IPS-18c (cell line): Measurements from ENCODE around the gene AQP10.
"Not testable (repeated sequence)": the region's sequence is repeated elsewhere in the genome, so short reads cannot be mapped to it uniquely, and the experiment has no call there.

Experiments
- H3K4me3 ChIP-seq: 2 replicates; pipeline ENCODE4 v1.7.0; 2013; ENCODE audit warnings: low read depth, mild to moderate bottlenecking, low read length, moderate library complexity; ENCODE audit not compliant: insufficient read depth
- H3K9me3 ChIP-seq: one replicate; pipeline ENCODE4 v1.6.1; 2013; ENCODE audit warnings: mild to moderate bottlenecking, low read length, moderate library complexity; ENCODE audit not compliant: control insufficient read depth, insufficient read depth

Gene AQP10

DNA sequence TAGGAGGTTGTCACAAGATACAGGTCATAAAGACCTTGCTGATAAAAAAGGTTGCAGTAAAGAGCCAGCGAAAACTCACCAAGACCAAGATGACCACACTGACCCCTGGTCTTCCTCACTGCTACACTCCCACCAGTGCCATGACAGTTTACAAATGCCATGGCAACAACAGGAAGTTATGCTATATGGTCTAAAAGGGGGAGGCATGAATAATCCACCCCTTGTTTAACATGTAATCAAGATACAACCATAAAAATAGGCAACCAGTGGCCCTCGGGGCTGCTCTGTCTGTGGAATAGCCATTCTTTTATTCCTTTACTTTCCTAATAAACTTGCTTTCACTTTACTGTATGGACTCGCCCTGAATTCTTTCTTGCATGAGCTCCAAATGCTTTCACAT, 6.7 kb upstream of the AQP10 start:
- not testable (repeated sequence) for H3K9me3 ChIP-seq, H3K4me3 ChIP-seq

DNA sequence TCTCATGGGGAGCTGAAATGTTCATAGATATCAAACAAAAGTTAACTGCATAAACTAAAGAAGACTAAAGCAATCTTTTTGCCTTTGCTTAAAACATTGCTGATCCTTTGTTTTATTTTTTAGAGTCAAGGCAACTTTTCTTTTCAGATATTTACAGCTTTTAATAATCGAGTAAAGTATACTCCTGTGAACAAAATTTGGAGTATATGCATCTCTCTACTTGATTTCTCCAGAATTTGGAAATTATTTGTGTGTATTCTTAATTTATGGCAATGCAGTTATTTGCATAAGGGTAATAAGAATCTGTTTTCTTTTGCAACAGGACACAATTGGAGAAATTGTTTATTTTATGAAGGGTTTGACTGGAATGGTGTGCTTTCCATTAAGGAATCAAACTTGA, 4.2 kb upstream of the AQP10 start:
- H3K9me3 ChIP-seq: peaks cover 2% of the 10 kb centered on the region
- H3K4me3 ChIP-seq: no peak overlapping the region

DNA sequence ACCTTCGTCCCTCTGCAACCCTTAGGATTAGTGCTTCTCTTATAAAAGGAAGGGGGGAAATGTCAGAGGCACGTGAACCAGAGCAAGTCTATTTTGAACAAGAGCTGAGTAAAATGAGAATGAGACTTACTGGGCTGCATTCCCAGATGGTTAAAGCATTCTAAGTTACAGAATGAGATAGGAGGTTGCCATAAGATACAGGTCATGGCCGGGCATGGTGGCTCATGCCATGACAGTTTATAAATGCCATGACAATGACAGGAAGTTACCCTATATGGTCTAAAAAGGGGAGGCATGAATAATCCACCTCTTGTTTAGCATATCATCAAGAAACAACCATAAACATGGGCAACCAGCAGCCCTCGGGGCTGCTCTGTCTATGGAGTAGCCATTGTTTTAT, 2.5 kb upstream of the AQP10 start:
- H3K4me3 ChIP-seq: no peak overlapping the region
- peaks cover 2% of the 10 kb centered on the region for H3K9me3 ChIP-seq

DNA sequence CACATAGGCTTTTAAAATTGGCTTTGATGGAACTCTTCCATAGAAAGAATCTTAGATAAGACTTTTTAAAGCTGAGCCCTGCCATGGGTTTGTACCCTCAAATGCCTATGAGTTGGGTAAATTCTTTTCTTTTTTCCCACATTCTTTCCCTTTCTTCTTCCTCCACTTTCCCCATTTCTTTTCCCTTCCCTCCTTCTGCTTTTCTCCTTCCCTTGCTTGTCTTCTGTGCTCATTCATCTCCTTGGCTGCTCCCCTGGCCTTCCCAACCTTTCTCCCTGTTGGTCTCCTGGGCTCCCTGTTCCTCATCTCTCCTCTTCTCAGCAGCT, 679 bp downstream of the AQP10 start:
- not testable (repeated sequence) for H3K4me3 ChIP-seq, H3K9me3 ChIP-seq

DNA sequence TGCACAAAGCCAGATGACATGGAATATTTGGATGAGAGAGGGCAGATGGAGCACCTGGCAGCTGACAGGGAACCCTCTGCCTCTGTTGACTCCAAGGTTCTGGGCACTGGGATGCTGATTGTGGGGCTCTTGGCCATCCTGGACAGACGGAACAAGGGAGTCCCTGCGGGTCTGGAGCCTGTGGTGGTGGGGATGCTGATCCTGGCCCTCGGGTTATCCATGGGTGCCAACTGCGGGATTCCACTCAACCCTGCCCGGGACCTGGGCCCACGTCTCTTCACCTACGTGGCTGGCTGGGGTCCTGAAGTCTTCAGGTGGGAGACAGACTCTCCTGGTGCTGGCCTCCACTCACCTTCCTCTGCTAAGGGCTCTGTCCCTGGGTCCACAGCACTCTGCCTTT, 2.6 kb downstream of the AQP10 start:
- Histone ChIP-seq H3K9me3 (no peaks in the 10 kb centered on the region), H3K4me3 (no peak overlapping the region)

DNA sequence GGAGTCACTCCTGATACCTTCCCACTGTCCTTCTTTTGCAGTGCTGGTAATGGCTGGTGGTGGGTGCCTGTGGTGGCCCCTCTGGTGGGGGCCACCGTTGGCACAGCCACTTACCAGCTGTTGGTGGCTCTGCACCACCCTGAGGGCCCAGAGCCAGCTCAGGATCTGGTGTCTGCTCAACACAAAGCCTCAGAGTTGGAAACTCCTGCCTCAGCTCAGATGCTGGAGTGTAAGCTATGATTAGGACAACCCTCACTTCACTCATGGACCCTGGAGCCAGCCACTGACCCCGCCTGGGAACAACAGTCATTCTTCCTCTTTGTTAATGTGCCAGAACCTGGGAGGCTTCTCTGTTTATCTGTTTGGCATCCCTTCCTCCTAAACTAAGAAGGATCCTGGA, 3.3 kb downstream of the AQP10 start:
- no peaks in the 10 kb centered on the region for H3K9me3 ChIP-seq
- H3K4me3 ChIP-seq: peak overlapping the region; percentile 66; the same call in 1 of the 2 replicates

DNA sequence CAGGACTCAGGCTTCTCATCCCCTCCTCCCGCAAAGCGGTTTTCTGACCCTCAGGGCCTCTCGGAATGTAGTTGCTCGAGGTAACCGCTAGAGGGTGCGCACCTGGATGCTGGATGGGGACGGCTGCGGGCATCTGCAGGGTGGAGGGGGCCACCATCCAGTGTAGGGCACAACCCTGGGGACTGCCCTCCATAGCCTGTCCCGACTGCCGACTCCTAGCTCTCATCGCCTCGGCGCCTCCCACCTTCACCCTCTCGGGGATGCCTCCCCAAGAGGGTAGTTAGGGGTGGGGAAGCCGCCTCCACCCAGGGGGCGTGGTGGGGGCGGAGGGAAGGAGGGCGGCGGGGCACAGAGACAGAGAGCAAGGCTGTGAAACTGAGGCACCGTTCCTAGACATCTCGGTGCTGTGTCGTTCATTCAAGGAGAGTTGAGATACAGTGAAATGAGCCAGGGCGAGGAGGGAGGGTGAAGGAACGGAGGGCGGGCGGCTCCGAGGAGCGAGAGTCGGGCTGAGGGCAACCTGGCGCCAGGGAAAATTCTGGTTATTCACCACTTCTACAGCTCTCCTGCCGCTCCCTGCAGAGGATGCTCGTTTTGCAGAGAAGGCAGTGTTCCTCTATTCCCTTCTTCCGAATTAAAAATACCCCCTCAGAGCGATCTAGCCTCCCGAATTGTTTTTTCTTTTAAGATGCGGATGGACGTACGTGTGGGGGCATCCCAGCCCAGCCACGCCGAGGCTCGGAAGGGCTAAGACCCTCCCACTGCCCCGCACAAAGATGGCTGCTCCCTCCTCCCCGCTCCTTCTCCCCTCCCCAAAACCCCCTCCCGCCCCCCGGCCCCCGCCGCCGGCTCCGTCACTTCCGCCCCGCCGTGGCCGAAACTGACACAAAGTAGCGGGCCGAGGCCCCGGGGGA, 4.0 kb downstream of the AQP10 start, which contains the start of gene ATP8B2:
TSS of gene ATP8B2 (plus strand) at position 857 of the 914 bp plus-strand sequence. CDS start 2,617 bp downstream, outside the sequence.
- peak within 1 kb of the TSS; percentile 66 for H3K4me3 ChIP-seq
- no peaks in the 10 kb centered on the region for H3K9me3 ChIP-seq

DNA sequence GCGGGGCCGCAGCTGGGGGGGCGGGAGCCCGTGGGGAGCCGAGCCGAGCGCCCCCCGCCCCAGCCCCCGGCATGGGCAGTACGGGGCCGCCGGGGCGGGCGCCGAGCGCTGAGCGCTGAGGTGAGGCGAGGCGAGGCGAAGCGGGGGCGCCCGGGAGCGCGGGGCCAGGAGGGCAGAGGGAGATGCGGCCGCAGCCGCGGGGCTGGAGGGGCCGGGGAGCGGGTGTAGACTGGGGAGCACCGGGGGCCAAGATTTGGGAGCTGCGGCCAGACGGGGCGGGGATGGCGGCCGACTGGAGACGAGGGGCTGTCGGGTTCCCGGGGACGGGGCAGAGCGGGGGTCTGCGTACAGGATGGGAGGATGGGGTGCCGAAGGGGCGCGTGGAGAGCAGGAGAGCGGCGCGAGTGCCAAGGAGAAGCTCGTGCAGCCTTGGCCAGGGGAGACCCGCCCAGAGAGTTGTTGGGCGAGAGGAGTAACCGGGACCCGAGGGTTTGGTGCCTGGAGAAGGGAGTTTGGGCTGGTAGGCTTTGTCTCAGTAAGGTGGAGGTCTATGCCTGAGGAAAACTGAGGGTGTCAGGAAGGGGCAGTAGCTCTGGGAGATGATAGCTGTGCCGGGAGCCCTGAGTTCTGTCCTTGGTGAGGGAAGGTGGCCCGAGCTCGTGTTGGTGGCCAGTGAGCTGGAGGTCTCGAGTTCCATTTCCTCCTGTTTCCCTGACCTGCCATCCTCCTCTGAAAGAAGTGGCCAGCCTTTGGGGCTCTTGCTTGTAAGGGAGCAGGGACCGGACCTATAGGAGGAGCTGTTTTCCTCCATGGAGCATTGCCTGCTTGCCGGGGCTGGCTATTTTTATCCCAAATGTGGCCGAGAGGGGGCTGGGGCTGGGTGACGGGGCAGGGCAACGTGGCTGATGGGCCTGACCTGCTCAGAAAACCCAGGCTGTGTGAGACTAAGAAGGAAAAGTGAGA, 5.0 kb downstream of the AQP10 start:
- Histone ChIP-seq H3K4me3 (peak overlapping the region; percentile 59), H3K9me3 (no peaks in the 10 kb centered on the region)

DNA sequence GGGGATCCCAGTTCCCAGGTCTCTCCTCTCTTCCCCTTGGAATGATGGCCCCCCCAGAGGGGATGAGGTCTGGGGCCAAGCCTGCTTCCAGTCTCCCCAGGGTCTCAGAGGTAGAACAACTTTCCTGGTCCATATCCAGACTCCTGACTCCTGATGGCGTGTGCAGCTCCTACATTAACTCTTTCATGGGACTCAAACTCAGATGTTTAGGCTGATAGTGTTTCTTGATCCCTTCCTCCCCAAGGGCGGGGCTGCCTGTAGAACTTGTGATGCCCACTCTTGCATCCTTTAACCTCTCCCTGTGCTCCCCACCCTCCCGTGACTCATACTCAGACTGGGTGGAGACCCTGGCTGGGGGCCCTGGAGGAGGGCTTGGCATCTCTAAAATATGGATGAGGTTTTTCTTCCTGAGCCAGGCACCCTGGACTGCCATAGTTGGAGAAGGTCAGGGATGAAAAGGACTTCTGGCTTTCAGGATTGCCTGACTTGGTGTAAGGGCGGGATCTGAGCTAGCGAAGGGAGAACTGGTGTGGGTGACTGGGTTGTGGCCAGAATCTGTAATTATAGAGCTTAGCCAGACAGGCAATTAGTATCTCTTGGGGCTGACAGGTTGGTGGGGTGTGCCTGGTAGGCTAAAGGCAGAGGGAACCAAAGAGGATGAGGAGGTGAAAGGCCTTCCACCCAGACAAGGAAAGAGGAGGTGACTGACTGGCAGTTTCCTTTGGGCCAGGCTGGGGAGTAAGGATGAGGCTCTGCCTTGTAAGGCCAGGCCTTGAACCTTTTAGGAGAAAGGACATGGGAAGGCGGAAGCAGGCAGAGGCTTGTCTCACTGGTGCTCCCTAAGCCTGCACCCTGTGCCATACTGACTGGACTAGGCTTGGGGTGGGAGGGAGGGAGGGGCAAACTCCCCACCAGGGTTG, 5.9 kb downstream of the AQP10 start:
- Histone ChIP-seq H3K9me3 (no peaks in the 10 kb centered on the region), H3K4me3 (peak overlapping the region; percentile 59)

DNA sequence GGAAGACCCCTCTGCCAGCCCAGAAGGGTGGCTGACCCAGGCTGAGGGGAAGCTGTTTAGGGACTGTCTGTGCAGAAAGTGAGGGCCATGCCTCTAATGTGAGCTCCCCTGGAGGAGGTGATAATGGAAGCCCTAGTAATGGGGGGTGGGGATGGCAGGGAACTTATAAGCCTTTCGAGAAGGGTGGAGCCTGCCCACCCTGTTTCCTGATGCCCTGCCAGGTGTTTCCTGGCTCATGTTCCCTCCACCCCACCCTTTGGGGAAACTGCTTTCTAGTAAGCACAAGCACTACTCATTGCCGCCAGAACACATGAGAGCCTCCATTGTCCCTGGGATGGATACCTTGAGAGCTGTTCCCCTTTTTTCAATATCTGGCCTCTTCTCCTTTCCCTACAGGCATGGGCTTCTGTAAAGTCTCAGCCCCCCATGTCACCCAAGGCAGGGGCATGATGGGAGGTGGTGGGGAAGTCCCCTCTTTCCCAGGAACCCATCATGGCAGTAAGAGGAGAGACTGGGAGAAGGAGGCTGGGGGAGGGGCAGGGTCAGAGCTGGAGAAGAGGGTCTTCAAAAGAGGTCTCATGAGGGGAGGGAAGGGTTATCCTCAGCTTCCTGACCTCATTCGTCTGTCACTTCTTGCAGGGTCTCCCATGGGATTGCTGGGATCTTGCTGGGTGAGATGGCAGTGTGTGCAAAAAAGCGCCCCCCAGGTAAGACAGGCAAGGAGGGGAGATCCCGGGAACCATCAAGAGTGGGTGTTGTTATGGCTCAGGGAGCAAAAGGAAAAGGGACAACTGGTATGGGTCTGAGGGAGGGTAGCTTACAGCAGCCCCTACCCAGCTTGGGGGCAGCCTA, 6.8 kb downstream of the AQP10 start:
- Histone ChIP-seq H3K4me3 (peak overlapping the region; percentile 43; the same call in 1 of the 2 replicates), H3K9me3 (no peaks in the 10 kb centered on the region)

DNA sequence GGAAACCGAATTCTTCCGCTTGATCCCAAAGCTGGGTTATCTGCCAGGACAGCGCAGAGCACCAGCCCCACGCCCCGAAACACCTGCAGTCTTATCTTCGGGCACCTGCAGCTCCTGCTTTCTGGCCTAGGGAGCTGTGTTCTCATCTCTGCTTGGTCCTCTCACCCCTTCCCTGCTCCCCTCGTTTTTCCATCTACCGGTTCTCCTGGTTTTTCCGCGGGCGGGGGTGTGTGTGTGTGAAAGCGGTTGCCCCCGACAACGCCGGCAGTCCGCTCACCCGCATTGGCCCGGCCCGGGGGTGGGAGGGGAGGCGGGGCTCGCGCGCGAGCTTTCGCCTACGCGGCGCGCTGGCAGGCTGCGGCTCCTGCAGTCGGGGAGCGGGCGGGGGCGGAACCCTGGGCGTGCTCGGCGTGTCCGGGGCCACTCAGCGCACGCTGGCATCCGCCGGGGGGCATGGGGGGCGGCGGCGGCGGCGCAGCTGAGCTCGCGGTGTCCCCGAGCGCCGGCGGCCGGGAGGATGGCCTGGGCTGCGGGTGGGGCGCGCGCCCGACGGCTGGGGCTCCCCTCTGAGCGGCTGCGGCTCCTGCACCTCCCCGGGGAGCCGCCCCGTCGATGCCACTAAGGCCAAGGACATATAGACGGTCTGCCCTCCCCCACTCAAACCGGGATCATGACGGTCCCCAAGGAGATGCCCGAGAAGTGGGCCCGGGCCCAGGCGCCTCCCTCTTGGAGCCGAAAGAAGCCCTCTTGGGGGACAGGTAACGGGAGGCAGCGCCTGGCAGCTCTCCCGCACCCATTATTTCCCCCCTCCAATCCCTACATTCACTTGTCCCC, 7.6 kb downstream of the AQP10 start:
- Histone ChIP-seq H3K9me3 (no peaks in the 10 kb centered on the region), H3K4me3 (peak overlapping the region; percentile 43; the same call in 1 of the 2 replicates)

DNA sequence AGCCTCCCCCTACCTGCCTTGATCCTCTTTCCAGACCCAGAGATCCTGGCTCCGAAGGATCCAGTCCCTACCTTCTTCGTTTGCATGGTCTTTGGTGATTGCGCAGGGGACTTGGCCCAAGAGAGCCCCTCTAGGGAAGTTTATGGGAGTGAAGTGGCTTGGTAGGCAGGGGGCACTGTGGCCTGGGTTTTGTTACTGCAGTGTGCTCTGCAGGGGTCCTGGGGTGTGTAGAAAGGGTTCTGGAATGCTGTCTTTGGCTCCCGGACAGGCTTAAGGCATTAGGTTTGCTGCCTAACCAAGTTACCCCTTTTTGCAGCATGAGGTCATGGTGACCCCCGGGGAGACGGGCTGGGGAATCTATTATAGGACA, 8.2 kb downstream of the AQP10 start:
- H3K4me3 ChIP-seq: peak overlapping the region; percentile 43; the same call in 1 of the 2 replicates
- H3K9me3 ChIP-seq: no peaks in the 10 kb centered on the region

DNA sequence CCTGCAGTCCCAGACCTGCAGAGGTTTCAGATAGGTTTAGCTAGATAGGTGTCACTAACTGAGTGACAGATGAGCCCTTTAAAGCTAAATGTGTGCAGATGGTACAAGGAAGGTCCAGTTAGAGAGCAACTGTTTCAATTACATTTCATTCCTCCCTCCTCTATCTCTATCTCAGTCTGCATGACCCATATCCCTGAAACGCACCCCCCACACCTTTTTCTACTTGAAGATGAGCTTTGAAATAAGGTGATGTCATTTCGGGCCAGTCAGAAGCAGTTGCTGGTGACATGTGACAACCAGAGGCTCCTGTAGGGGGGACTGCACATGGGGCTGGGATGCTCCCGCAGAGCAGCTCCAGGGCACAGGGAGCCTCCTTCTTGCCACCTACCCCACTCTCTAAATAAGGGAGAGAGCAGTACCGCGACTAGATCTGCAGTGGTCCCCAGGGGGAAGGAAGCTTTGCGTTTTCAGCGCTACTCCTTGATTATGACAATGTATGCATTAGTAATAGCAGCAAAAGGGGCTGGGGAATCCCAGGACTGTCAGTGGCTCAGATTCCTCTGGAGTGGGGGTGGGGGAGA, 8.7 kb downstream of the AQP10 start:
- Histone ChIP-seq H3K4me3 (no peak overlapping the region), H3K9me3 (no peaks in the 10 kb centered on the region)

DNA sequence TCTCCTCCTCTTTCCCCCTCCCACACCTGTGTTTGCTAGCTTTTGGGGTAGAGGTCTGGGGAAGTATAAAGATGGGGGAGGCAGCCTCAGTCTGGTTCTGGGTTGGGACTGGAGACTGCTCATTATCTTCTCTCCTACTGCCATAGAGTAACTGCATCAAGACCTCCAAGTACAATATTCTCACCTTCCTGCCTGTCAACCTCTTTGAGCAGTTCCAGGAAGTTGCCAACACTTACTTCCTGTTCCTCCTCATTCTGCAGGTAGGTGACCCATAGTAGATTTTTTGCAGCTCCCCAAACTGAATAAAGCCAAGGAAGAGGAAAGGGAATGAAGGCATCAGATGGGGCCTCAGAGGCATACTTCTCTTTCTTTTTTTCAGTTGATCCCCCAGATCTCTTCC, 9.8 kb downstream of the AQP10 start:
- Histone ChIP-seq H3K9me3 (no peaks in the 10 kb centered on the region), H3K4me3 (no peak overlapping the region)
